T-helper 2 cell treated with Interferon-gamma antibody and Interleukin-4, amounts not matched to agents 100 ng/mL and 5 ng/mL, for 36 hours (primary cell): ENCODE results near the gene CRB1. TPM values are rescaled to one million over a fixed set of nuclear protein-coding genes. Genes with fewer than 3 reads are reported as not detected.

ENCODE experiments used
- intact Hi-C: fragments of 100-400 bp; cut with micrococcal nuclease; formaldehyde crosslinking; loops from one replicate; pipeline ENCODE4 v1.15.1; 2023
- total RNA-seq: library from RNA; stranded (reverse); gene quantifications from 2 replicates; pipeline ENCODE4 v1.2.3, GENCODE V29; 2022

The CRB1 gene
- 0.14 TPM in 1 of 2 replicates, not detected in the other for total RNA-seq

DNA sequence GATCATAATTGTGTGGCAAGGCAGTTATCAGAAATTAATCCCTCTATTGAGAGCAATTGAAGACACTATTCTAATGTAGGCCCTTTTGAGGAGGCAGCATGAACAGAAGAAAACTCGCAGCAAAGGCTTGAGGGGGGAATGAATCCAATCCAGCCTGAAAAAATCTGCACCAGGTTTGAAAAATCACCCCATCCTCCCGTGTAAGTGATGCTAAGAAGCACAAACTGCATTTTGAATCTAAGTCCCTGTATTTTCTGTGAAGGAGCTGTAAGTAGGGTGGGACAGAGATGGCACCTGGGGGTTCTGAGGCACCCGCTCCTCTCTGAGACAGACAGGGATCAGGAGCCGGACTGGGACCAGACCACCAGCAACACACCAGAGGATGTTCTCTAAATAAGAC, at the start of gene CRB1:
CRB1 (plus strand) TSS at position 241 of the 400 bp plus-strand sequence. CDS start 161 bp downstream, outside the sequence.
- intact Hi-C loops = no loop called here

DNA sequence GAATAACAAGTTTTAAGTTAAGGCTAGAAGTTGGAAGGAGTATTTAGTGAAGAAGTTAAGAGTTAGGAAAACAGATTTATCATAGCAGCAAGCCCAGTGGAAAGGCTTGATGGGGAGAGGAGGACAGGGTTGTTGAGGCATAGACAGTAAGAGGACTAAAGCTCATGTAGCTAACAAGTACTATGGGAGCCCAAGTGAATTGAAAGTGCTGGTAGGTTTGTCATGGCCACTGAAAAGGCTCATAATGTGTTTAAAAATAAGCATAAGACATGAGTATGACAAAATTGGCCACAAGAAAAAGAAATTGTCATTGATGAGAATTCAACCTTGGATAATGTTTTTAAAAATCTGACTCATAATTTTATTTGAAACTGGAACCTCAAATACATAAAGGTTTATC, 49.2 kb upstream of the CRB1 start:
- intact Hi-C loops = no loop called here

- intact Hi-C loops = no loop called here
Observed at GRCh38 chr1:197222025-197222685, 45.9 kb upstream of the CRB1 start.

- intact Hi-C loops = no loop called here
Observed at GRCh38 chr1:197222780-197223179, 45.3 kb upstream of the CRB1 start.

GRCh38 chr1:197224160-197224559, 43.9 kb upstream of the CRB1 start:
- intact Hi-C loops = no loop called here

DNA sequence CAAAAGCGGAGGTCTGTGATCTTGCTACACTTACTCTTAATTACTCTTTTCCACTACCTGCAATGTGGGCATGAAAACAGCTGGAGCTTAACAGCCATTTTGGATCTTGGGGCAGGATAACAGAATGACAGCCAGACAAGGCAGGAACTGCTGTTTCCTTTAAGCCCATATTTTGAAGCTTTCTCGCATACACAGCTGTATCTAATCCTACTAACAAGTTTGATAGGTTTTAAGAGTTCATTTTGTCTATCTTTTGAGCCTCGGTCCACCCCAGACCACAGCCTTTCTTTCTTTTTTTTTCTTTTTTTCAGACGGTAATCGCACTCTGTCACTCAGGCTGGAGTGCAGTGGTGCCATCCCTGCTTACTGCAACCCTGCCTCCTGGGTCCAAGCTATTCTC, 42.4 kb upstream of the CRB1 start:
- intact Hi-C loops = no loop called here

GRCh38 chr1:197234581-197234980, 33.5 kb upstream of the CRB1 start:
- intact Hi-C loops = no loop called here

- intact Hi-C loops = no loop called here
Observed at GRCh38 chr1:197235355-197235754, 32.7 kb upstream of the CRB1 start.

GRCh38 chr1:197247465-197247864, 20.6 kb upstream of the CRB1 start:
- intact Hi-C loops = no loop called here

GRCh38 chr1:197249324-197249723, 18.7 kb upstream of the CRB1 start:
- intact Hi-C loops = no loop called here

GRCh38 chr1:197250616-197251015, 17.4 kb upstream of the CRB1 start:
- intact Hi-C loops = no loop called here

GRCh38 chr1:197252973-197253372, 15.1 kb upstream of the CRB1 start:
- intact Hi-C loops = no loop called here

- intact Hi-C loops = no loop called here
Observed at GRCh38 chr1:197254866-197255265, 13.2 kb upstream of the CRB1 start.

DNA sequence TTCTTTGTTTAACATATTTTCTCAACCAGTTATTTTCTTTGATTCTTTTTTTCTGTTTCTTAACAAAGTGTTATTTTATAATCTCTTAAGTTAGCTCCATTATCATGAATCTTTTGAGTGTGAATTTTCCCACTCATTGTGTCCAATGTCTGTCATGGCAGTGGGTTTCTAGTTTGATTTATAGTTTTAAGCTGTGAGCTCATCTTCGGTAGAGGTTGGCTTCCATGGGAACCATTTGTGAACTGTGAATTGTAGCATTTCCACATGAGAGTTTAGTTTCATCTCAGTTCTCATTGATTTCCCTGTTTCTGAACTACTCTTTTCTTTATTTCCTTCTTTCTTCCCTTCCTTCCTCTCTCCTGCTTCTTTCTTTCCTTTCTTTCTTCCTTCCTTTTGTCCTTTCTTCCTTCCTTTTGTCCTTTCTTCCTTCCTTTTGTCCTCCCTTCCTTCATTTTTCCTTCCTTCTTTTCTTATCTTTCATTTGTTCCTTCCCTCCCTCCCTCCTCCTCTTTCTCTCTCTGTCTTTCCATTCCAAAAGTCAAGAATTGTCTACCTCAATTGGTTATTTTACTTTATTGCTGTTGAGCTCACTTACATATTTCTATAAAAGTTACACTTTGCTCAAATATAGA, 3.0 kb upstream of the CRB1 start:
- intact Hi-C loops = no loop called here

DNA sequence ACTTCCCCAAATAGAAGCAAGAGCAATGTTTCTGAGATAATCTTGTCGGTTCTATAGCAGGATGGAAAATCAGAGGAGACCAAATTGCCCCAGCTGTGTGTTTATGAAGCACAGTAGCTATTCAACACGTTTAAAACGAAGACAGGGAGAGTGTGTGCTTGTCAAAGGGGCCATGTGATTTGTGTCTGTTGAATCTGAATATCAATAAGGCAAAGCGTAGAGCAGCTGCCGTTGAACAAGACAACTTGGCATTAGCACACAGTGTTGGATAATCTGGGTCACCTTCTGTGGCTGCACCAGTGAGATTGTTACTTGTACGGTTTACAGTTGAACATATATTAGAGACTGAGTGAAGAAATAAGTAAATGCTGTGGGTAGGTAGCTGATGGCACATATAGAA, 1.0 kb downstream of the CRB1 start:
- intact Hi-C loops = no loop called here

- intact Hi-C loops = no loop called here
Observed at GRCh38 chr1:197272791-197273190, 4.7 kb downstream of the CRB1 start.

GRCh38 chr1:197277166-197277565, 9.1 kb downstream of the CRB1 start:
- intact Hi-C loops = no loop called here

GRCh38 chr1:197284325-197284724, 16.3 kb downstream of the CRB1 start:
- intact Hi-C loops = no loop called here

GRCh38 chr1:197284966-197285365, 16.9 kb downstream of the CRB1 start:
- intact Hi-C loops = no loop called here

DNA sequence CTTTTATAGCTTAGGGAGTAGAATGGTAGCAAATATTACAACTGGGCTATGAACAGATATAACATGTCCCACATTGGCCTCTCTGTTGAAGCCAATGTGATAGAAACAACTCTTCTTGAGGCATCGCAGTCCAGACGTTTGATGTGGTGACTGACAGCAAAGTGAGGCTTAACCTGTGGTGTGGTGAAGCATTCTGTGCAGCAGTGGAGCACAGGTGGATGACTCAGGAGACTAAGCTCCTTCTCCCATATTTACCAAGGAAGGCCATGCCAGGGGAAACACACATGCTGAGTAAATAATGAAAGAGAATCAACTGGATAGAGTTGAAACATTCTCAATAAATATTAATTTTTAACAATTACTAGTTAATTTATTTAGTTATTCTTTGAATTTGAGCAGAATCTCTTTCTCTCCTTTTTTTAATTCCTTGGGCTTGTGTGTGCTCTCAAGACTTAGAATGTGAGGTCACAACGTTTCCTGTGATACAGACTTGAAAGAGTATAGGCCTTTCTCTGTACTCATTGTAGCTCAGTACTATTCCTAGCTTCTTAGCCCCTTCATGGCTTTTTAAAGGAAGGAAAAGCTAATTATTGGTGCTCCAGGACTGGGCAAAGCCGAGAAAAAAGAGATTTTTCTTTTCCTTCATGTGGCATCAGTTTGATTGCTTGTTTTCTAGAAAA, 17.6 kb downstream of the CRB1 start:
- intact Hi-C loops = no loop called here

DNA sequence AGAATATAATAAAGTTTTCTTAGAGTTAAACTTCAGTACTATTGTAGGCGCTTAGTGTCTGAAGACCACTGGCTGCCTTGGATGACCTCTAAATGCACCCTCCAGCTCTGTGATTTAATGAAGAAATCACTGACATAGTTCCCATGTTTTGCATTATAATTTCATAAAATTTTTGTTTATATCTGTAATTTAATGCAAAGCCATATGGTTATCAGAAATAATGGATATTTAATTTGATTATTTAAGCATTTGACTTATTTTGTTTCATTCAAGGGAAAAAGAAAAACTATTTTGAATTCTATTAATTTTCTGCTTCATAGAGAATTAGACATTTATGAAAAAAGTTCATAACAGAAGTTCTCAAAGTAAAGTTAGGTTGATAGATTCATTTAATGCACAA, 18.6 kb downstream of the CRB1 start:
- intact Hi-C loops = no loop called here

- intact Hi-C loops = no loop called here
Observed at GRCh38 chr1:197287863-197288262, 19.8 kb downstream of the CRB1 start.

- intact Hi-C loops = no loop called here
Observed at GRCh38 chr1:197302775-197303174, 34.7 kb downstream of the CRB1 start.
